Esophagus muscularis mucosa (tissue), 4 donors: ENCODE measurements around the gene HIGD1A.

Experiments
- CTCF ChIP-seq, 3 experiments: fragments of 200-600 bp in 2 of 3; fragments of 450-650 bp in 1 of 3; sonication (generic) in 2 of 3; IDR thresholded peaks; one replicate each; pipeline ENCODE4 v1.5.1; 2017 to 2019; ENCODE audit warnings: antibody characterized with exemption in 3 of 3, mild to moderate bottlenecking in 2 of 3, moderate library complexity in 1 of 3
- EP300 ChIP-seq: sonication (generic); formaldehyde crosslinking; IDR thresholded peaks from one replicate; pipeline ENCODE4 v1.6.1; 2017; ENCODE audit warnings: antibody characterized with exemption
- POLR2AphosphoS5 ChIP-seq, 2 donors: sonication (generic); formaldehyde crosslinking; IDR thresholded peaks; one replicate each; pipeline ENCODE4 v1.6.1; 2017; ENCODE audit warnings: antibody characterized with exemption in 2 of 2

- no peak for TF ChIP-seq POLR2AphosphoS5 (IDR thresholded peaks at IDR 0.05)
- no peak for TF ChIP-seq CTCF (IDR thresholded peaks at IDR 0.05)
- no peak for TF ChIP-seq EP300
Measured at GRCh38 chr3:42829628-42830436, 25.5 kb upstream of the HIGD1A start.
